ENCODE measurements around the gene METTL21C.

DNA sequence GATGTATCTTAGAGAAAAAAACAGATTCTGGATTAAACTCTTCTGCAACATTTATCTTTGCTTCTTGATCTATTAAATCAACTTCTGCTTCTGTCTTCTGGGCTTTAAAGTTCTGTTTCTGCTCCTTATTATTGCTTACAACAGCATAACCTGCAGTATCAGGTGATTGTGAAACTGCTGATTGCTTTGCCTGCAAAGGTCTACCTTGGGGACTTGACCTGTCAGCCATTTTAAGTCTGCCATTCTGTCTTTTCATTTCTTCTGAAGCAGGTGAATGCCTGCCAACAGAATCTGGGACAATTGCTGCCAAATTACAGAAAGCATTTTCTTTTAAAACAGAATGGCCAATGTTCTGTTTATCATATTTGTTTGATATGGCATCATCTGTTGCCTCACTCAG, 47.7 kb upstream of the METTL21C start:
- TF ChIP-seq CTCF (IDR thresholded peaks at IDR 0.05) (no peak), POLR2A (IDR thresholded peaks at IDR 0.05; ENCODE audit: low read depth) (no peak), POLR2AphosphoS5 (IDR thresholded peaks at IDR 0.05) (no peak), EP300 (IDR thresholded peaks at IDR 0.05) (no peak)

Data from esophagus muscularis mucosa (tissue), 4 donors.